Activated naive CD4-positive, alpha-beta T cell treated with anti-CD3 and anti-CD28 coated beads, Interleukin-2, amount 10 ng/mL, durations not matched to agents 7 days and 5 days (primary cell): ENCODE results near the gene CDK11A.
"Not testable (repeated sequence)": the region's sequence is repeated elsewhere in the genome, so short reads cannot be mapped to it uniquely, and the experiment has no call there.

Experiments used
- CTCF ChIA-PET: fragments of 350-600 bp; sonication (Branson Sonifier 250); formaldehyde crosslinking; loops from one replicate; lab custom pipeline; 2021; ENCODE audit warnings: antibody characterized with exemption; lab: Charles Lee
- DNase-seq: peaks from one replicate; pipeline ENCODE4 v3.0.0-alpha.2; 2020
- H3K27ac Mint-ChIP-seq: one replicate; pipeline ENCODE4 v1.8.0; 2021; ENCODE audit warnings: mild to moderate bottlenecking, moderate library complexity, mixed read lengths
- H3K27me3 Mint-ChIP-seq: one replicate; pipeline ENCODE4 v1.8.0; 2021; ENCODE audit warnings: mild to moderate bottlenecking, mixed read lengths
- H3K36me3 Mint-ChIP-seq: one replicate; pipeline ENCODE4 v1.8.0; 2021; ENCODE audit warnings: mixed read lengths
- H3K4me1 Mint-ChIP-seq: one replicate; pipeline ENCODE4 v1.8.0; 2021; ENCODE audit warnings: mixed read lengths
- H3K4me3 Mint-ChIP-seq: one replicate; pipeline ENCODE4 v1.8.0; 2021; ENCODE audit warnings: mild to moderate bottlenecking, moderate library complexity, mixed read lengths
- H3K9me3 Mint-ChIP-seq: one replicate; pipeline ENCODE4 v1.8.0; 2021; ENCODE audit warnings: mixed read lengths

Gene CDK11A

GRCh38 chr1:1715109-1715883, 8.9 kb downstream of the CDK11A start:
- H3K4me1 Mint-ChIP-seq, H3K4me3 Mint-ChIP-seq, DNase-seq, H3K27ac Mint-ChIP-seq, H3K9me3 Mint-ChIP-seq, H3K27me3 Mint-ChIP-seq, CTCF ChIA-PET: not testable (repeated sequence)
- peaks cover 27% of the 10 kb centered on the region for H3K36me3 Mint-ChIP-seq

GRCh38 chr1:1707897-1708296, 16.3 kb downstream of the CDK11A start:
- H3K9me3 Mint-ChIP-seq, H3K27me3 Mint-ChIP-seq, H3K4me3 Mint-ChIP-seq, DNase-seq, CTCF ChIA-PET, H3K36me3 Mint-ChIP-seq, H3K27ac Mint-ChIP-seq, H3K4me1 Mint-ChIP-seq: not testable (repeated sequence)

- DNase-seq, CTCF ChIA-PET, H3K36me3 Mint-ChIP-seq, H3K4me1 Mint-ChIP-seq, H3K27ac Mint-ChIP-seq, H3K9me3 Mint-ChIP-seq, H3K27me3 Mint-ChIP-seq, H3K4me3 Mint-ChIP-seq: not testable (repeated sequence)
Measured at GRCh38 chr1:1707241-1707640, 16.9 kb downstream of the CDK11A start.

GRCh38 chr1:1705623-1706022, 18.5 kb downstream of the CDK11A start:
- H3K4me3 Mint-ChIP-seq, H3K9me3 Mint-ChIP-seq, H3K27me3 Mint-ChIP-seq, DNase-seq, CTCF ChIA-PET, H3K4me1 Mint-ChIP-seq, H3K36me3 Mint-ChIP-seq, H3K27ac Mint-ChIP-seq: not testable (repeated sequence)

- DNase-seq, result not testable (repeated sequence)
Measured at GRCh38 chr1:1704284-1704957, 19.7 kb downstream of the CDK11A start.

GRCh38 chr1:1703796-1704195, 20.4 kb downstream of the CDK11A start:
- CTCF ChIA-PET, result no interaction called here
- H3K9me3 Mint-ChIP-seq, result no peaks in the 10 kb centered on the region
- H3K27ac Mint-ChIP-seq, result no peak overlapping the region
- H3K36me3 Mint-ChIP-seq, result peaks cover 3% of the 10 kb centered on the region
- peaks cover 4% of the 10 kb centered on the region for H3K27me3 Mint-ChIP-seq
- DNase-seq, result no peak
- H3K4me1 Mint-ChIP-seq, result peaks cover 2% of the 10 kb centered on the region
- H3K4me3 Mint-ChIP-seq, result no peak overlapping the region

More at GRCh38 chr1:1704284-1704957, 19.7 kb downstream of the CDK11A start:
- H3K27ac Mint-ChIP-seq, H3K36me3 Mint-ChIP-seq, CTCF ChIA-PET, H3K4me1 Mint-ChIP-seq, H3K27me3 Mint-ChIP-seq, H3K4me3 Mint-ChIP-seq, H3K9me3 Mint-ChIP-seq: not testable (repeated sequence)

GRCh38 chr1:1702506-1702905, 21.7 kb downstream of the CDK11A start:
- not testable (repeated sequence) for DNase-seq, H3K4me1 Mint-ChIP-seq

DNA sequence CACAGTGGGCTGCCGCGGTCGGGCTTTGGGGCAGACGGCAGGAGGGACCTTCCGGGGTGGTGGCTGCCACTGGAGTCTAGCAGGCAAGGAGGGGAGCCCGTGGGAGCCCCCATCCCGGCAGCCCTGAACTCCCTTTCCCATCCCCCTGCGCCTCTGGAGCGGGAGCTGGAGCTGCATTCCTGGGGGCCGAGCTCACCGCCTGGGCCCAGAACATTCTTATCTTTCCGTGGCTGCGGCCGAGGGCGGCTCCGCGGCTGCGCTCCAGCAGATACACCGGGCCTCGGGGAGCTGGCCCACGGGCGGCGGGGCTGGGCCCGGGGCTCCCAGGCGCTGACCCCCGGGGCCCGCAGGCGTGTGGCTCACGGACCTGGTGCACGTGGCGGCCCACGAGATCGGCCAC, 23.6 kb downstream of the CDK11A start:
- CTCF ChIA-PET, H3K9me3 Mint-ChIP-seq, H3K27ac Mint-ChIP-seq, H3K4me3 Mint-ChIP-seq, H3K36me3 Mint-ChIP-seq, H3K27me3 Mint-ChIP-seq, H3K4me1 Mint-ChIP-seq, DNase-seq: not testable (repeated sequence)

More at GRCh38 chr1:1702506-1702905, 21.7 kb downstream of the CDK11A start:
- H3K27ac Mint-ChIP-seq, H3K27me3 Mint-ChIP-seq, H3K4me3 Mint-ChIP-seq, H3K9me3 Mint-ChIP-seq, CTCF ChIA-PET, H3K36me3 Mint-ChIP-seq: not testable (repeated sequence)

GRCh38 chr1:1700067-1700466, 24.1 kb downstream of the CDK11A start:
- CTCF ChIA-PET, H3K27ac Mint-ChIP-seq, H3K9me3 Mint-ChIP-seq, DNase-seq, H3K4me3 Mint-ChIP-seq, H3K36me3 Mint-ChIP-seq, H3K4me1 Mint-ChIP-seq, H3K27me3 Mint-ChIP-seq: not testable (repeated sequence)

GRCh38 chr1:1699061-1699460, 25.1 kb downstream of the CDK11A start:
- DNase-seq, H3K9me3 Mint-ChIP-seq, H3K27me3 Mint-ChIP-seq, H3K4me1 Mint-ChIP-seq, H3K4me3 Mint-ChIP-seq, H3K27ac Mint-ChIP-seq, CTCF ChIA-PET, H3K36me3 Mint-ChIP-seq: not testable (repeated sequence)

GRCh38 chr1:1697358-1698183, 26.6 kb downstream of the CDK11A start:
- H3K27ac Mint-ChIP-seq, H3K27me3 Mint-ChIP-seq, H3K4me1 Mint-ChIP-seq, H3K4me3 Mint-ChIP-seq, H3K9me3 Mint-ChIP-seq, DNase-seq, CTCF ChIA-PET, H3K36me3 Mint-ChIP-seq: not testable (repeated sequence)

DNA sequence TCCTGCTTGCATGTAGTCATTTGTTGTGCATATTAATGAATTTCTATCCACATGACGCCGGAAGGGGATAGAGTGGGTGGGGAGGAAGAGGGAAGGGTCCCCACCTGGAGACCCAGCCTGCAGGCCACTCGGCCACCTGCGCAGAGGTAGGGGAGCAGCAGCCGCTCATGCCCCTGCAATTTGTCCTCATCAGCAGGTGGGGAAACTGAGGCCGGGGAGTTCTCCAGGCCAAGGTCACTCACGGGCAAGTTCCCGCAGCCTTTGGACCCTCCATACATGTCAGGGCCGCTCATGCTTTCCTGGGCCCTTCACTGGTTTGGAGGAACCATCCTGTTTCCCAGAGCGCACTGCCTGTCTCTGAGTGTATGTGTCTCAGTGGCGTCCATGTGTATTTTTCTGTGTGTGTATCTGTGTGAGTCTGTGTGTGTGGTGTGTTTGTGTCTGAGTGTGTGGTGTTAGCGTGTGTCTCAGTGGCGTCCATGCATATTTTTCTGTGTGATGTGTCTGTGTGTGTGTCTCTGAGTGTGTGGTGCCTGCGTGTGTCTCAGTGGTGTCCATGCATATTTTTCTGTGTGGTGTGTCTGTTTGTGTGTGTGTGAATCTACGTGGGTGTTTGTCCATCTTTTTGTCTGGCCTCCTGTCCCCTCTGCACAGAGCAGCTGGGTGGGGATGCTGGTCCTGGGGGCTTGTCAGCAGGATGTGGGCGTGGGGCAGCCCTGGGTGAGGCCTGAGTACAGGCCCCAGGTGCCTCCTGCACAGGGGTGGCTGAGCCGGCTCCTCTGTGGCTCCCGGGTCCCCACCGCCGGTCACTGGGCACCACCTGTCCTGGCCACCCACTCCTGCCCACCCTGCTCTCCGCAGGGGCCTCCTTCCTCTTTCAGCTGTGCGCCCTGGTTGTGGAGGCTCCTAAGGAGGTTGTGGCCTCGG, 27.5 kb downstream of the CDK11A start:
- DNase-seq, H3K27ac Mint-ChIP-seq, H3K9me3 Mint-ChIP-seq, CTCF ChIA-PET, H3K4me3 Mint-ChIP-seq, H3K36me3 Mint-ChIP-seq, H3K27me3 Mint-ChIP-seq, H3K4me1 Mint-ChIP-seq: not testable (repeated sequence)

GRCh38 chr1:1692714-1693647, 31.2 kb downstream of the CDK11A start, which contains the start of gene SLC35E2B:
TSS of gene SLC35E2B (minus strand) at chr1:1692795. CDS start at chr1:1676699, 16,096 bp downstream.
- not testable (repeated sequence) for H3K36me3 Mint-ChIP-seq

More at GRCh38 chr1:1692714-1693647, 31.2 kb downstream of the CDK11A start, which contains the start of gene SLC35E2B:
- DNase-seq, result peak; percentile 95
- H3K9me3 Mint-ChIP-seq, CTCF ChIA-PET, H3K27me3 Mint-ChIP-seq: not testable (repeated sequence)
- Mint-ChIP-seq H3K4me1 (peaks cover 17% of the 10 kb centered on the region), H3K27ac (peak within 1 kb of the TSS; percentile 98), H3K4me3 (peak within 1 kb of the TSS; percentile 78)
